Dermis blood vessel endothelial cell (primary cell): ENCODE measurements around the gene GFRA4. TPM values are rescaled to one million over a fixed set of nuclear protein-coding genes. Genes with fewer than 3 reads are reported as not detected.

Source experiments
- DNase-seq: peaks from one replicate; pipeline ENCODE4 v3.0.0; 2010
- total RNA-seq: library from RNA; depleted of rRNA; stranded (reverse); fragments of >200 nt; gene quantifications from 2 replicates; pipeline ENCODE4 v1.2.3, GENCODE V29; 2014

The GFRA4 gene
- total RNA-seq, 1 donor from 2014 or later = not detected

- no peak for DNase-seq
Observed at GRCh38 chr20:3673221-3674070, 10.2 kb upstream of the GFRA4 start.

DNA sequence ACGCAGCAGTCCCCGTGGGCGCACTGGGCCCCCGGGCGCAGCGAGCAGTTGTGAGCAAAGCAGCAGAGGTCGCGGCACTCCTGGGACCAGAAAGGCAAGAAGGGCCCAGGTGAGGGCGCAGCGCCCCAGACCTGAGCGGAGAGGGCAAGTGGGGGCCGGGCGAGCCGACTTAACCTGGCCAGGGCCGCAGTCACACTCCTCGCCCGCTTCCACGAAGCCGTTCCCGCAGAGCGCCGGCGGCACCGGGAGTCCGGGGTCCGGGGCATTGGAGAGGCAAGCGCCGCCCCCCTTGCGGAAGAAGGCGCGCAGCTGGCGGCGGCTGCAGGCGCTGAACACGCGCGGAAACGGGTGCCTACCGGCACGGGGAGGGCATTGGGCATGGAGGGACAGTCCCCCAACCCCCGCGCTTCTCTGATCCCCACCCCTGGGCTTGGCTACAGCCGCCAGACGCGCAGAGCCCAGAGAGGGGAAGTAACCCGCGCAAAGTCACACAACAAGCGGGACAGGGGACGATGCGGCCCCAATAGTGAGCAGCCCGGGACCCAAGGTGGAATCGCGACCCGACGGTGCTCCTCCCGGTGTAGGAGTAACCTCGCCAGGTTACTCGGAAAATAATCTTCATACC is 9.5 kb upstream of the GFRA4 start:
- DNase-seq = no peak

- no peak for DNase-seq
Observed at GRCh38 chr20:3671986-3672546, 8.9 kb upstream of the GFRA4 start.

- DNase-seq = no peak
Observed at GRCh38 chr20:3670945-3671344, 7.7 kb upstream of the GFRA4 start.

GRCh38 chr20:3670511-3670910 is 7.3 kb upstream of the GFRA4 start:
- DNase-seq = no peak

DNA sequence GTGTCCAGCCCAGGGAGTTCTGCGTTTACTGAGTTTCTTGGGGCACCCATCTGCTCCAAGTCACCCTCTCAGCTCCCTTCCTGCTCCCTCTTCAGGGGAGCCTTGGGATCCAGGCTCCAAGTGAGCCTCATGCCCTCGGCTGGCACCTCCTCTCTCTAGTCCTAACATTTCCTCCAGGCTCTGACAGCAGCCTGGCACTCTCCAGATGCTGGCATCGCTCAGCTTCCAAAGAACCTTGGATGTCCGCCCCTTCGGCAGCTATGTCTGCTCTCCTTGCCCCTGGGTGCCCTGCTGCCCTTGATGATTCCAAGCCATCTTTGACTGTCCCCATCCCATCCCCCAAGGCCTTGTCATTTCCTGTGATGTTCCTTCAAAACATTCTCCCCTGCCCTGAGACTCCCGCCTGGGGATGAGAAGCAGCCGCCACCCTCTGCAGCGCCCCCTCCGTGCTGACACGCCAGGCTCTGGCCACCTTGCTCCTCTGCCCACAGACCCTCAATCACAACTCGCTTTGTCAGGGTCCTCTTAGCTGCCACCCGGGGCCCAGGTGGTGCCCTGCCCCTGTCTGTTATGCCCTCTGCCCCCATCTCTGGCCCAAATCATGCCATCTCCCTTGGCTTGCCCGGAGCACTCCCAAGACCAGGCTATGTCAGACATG is 6.6 kb upstream of the GFRA4 start:
- DNase-seq = no peak

DNA sequence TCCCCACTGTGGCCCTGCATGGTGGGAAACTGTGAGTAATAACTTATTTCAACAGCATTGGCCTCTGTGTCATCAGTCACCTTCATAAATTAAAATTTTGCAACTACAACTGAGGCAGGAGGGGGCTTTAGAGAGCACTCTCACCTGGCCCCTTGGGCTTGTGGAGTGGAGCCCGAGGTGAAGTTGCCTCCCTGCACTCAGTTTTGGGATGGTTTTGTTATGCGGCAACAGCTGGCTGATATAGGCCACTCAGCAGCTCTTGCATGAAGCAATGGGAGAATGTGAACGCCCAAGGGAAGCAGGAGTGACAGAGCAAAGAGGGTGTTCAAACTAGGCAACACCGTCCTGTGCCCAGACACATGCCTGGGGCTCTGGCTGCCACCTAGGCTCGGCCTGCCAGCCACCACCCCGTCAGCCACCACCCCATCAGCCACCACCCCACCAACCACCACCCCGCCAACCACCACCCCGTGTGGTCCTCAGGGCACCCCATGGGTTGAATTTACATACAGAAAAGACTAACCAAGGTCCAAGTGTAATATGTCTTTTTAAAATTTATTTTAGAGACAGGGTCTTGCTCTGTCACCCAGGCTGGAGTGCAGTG is 4.3 kb upstream of the GFRA4 start:
- no peak for DNase-seq

GRCh38 chr20:3663858-3664257 is 659 bp upstream of the GFRA4 start:
- no peak for DNase-seq

DNA sequence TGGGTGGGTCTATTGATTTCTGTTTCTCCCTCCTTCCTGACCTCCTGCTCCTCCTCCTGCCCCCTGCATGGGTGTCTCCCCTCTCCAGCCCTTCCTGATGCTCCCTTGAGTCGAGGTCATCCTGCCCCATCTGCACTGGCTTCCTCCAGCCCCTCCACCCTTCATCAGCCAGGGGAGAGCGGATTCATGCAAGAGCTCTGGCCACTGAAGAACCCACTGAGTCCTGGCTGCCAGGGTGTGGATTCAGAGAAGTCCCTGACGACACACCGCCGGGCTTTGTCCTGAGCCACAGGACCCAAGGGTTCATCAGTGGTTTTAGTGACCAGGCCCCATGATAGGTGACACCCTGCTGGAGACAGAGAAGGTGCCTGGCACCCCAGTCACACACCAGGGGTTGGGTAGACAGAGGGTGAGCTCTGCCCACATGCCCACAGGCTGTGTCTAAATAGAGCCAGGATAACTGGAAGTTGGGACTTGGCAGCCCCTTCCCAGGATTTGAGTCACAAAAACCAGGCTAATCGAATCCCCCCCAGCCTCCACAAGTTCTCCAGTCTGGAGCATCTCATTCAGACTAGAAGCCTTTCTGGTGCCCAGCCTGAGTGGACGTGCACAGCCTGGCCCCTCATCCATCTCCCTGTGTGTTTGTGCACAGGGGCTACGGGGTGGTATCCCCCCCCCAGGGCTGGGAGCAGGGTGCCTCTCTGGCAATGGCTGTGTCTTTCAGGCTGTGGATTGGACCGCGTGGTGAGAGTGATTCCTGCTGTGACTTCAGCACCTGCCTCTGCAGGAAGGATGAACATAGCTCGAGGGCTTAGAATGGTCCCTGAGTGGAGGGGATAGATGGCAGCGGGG is 1.2 kb downstream of the GFRA4 start:
- DNase-seq = no peak

- DNase-seq = no peak
Observed at GRCh38 chr20:3661060-3661813, 2.0 kb downstream of the GFRA4 start.

DNA sequence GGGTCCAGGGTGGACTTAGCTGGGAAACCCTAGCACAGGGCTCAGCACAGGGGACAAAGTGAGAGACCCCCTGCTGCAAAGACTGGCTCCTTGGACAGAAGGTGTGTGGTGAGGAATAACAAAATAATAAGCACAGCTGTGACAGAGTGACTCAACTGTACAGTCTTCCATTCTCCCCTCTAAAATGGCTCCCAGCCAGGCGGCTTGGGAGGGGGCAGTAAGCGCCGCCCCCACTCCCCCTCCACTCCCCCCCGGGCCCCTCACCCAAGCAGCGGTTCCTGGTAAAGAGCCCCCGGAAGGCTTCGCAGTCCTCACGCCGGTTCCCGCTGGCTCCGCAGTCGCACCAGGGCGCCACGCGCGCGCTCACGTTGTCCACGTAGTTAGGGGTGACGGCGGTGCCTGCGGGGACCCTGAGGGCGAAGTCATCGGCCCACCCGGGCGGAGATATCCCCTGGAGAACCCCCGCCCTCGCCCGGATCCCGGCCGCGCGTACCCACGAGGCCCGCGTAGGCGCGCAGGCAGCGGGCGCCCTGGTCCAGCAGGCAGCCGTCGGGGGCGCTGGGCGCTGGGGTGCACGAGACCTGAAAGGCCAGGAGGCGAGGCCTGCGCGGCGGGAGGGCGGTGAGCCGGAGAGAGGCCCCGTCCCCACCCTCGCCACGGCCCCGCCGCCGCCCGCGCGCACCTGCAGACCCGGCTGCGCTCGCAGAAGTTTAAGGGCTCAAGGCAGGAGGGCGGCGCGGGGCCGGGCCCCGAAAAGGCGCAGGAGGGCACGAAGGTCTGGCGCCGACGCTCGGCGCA is 2.7 kb downstream of the GFRA4 start:
- no peak for DNase-seq

DNA sequence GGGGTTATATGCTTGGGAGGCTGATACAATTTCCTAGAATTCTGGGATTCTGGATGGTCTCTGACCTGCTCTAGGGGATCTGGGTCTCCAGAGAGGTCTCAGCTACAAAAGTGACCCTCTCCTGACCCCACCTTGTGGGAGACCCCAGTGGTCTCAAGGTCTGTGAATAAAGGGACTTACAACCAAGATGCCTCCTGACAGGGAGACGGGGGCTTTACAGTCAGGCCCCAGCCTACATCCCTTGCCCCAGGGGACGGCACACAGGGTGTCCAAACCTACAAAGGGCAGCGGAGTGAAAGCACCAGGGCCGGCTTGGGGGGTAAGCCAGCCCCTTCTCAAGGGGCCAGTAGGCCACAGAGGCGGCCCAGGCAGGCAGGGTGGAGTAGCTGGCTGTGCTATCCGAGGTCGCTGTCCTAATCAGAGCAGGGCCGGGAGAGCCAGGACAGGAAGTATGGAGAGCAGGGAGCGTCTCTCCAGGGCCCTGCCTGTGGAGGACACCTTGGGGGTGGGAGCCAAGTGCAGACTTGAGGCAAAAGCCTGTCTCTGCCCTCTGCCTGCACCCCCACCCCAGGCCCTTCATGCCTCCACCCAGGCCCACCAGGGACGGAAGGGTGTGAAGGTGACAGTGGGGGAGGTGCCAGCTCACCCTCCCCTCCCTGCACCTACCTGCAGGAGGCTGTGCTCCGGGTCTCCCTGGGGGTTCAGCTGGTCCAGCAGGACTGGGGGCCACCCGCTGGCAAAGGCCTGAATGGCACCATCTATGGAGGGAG is 3.5 kb downstream of the GFRA4 start:
- no peak for DNase-seq

DNA sequence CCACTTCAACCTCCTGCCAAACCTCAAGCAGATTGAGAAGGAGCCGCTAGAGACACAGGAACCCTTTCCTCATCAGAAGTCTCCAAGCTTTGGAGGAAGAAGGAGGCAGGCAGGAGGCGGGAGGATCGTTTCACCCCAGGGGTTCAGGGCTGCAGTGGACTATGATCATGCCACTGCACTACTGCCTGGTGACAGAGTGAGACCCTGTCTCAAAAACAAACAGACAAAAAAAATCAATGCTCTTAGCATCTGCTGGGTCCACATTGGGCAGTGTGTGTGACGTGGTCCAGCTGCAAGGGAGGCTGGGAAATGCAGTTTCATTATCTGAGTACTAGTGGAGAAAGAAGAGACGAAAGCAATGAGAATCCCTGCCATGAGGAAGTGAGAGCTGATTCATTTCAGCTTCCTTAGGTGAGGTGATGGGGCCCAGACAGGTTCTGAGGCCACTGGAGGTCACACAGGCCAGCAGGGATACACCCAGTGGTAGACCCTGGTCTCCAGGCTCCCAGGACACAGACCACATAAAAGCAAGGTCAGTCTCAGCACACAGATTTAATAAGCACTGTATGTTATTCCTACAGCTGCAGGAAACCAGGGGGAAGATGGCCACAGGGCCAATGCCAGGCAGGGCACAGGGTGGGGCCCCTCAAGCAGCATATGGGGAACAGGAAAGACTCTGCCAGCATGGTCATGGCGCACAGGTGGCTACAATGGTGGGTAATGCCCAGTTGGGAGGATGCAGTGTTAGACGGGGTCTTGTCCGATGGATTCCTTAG is 4.3 kb downstream of the GFRA4 start:
- DNase-seq = no peak

- DNase-seq = no peak
Observed at GRCh38 chr20:3658019-3658715, 5.0 kb downstream of the GFRA4 start.

DNA sequence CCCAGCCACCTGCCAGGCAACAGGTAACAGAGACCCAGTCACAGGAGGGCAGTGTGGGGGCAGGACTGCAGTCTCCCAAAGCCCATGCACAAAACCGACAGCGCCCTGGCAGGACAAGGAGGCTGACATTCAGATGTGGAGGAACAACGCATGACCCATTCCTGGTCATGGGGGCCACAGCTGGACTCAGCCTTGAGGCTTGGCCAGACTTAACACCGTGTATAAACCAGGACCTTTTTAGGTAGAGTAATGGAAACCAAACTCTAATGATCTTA is 8.1 kb downstream of the GFRA4 start:
- DNase-seq = no peak

- DNase-seq = no peak
Observed at GRCh38 chr20:3654326-3655130, 8.7 kb downstream of the GFRA4 start.

- DNase-seq = no peak
Observed at GRCh38 chr20:3653921-3654320, 9.3 kb downstream of the GFRA4 start.
